Caco-2 (cell line): Measurements from ENCODE around the gene CTIF. TPM values are rescaled to one million over a fixed set of nuclear protein-coding genes. Genes with fewer than 3 reads are reported as not detected.

ENCODE experiments used
- BruUV-seq: library from RNA; stranded (reverse); fragments of 400-500 nt; replicated peaks from 2 replicates; lab custom pipeline; 2021; lab: Mats Ljungman, UMichigan
- CTCF ChIA-PET: fragments of 300-600 bp; sonication (Branson Sonifier 250); formaldehyde crosslinking; loops from one replicate; lab custom pipeline; 2022; ENCODE audit warnings: antibody characterized with exemption; lab: Charles Lee
- POLR2A ChIA-PET: fragments of 300-600 bp; sonication (Branson Sonifier 250); formaldehyde crosslinking; loops from one replicate; lab custom pipeline; 2022; ENCODE audit warnings: antibody characterized with exemption; lab: Charles Lee
- DNase-seq, 2 experiments: peaks; one replicate each; pipeline versions ENCODE4 v3.0.0 to v3.0.0-alpha.2; 2020 to 2022
- H3K27me3 ChIP-seq: replicated peaks from 2 replicates; pipeline ENCODE4 v1.6.0; 2011; ENCODE audit warnings: low read length; ENCODE audit not compliant: control insufficient read depth, insufficient read depth
- H3K36me3 ChIP-seq: 2 replicates; pipeline ENCODE4 v1.5.1; 2011; ENCODE audit warnings: low read length; ENCODE audit not compliant: control insufficient read depth, insufficient read depth
- H3K4me1 ChIP-seq: fragments of 250-450 bp; sonication (Bioruptor Pico); 2 replicates; pipeline ENCODE4 v1.5.1; 2020; ENCODE audit warnings: mild to moderate bottlenecking
- H3K4me3 ChIP-seq: 2 replicates; pipeline ENCODE4 v1.5.1; 2011; ENCODE audit warnings: low read depth, mild to moderate bottlenecking, control low read depth, low read length
- H3K9me3 ChIP-seq: fragments of 250-450 bp; sonication (Bioruptor Pico); 2 replicates; pipeline ENCODE4 v1.5.1; 2020; ENCODE audit warnings: mild to moderate bottlenecking, moderate library complexity
- H3K27ac Mint-ChIP-seq: one replicate; pipeline ENCODE4 v1.8.0; 2022; ENCODE audit warnings: mixed read lengths; ENCODE audit not compliant: unreplicated experiment
- H3K27me3 Mint-ChIP-seq: one replicate; pipeline ENCODE4 v1.8.0; 2022; ENCODE audit warnings: mixed read lengths; ENCODE audit not compliant: insufficient read depth, unreplicated experiment
- H3K36me3 Mint-ChIP-seq: one replicate; pipeline ENCODE4 v1.8.0; 2022; ENCODE audit warnings: mild to moderate bottlenecking, mixed read lengths; ENCODE audit not compliant: insufficient read depth, unreplicated experiment
- H3K4me1 Mint-ChIP-seq: one replicate; pipeline ENCODE4 v1.8.0; 2022; ENCODE audit warnings: low read depth, mixed read lengths; ENCODE audit not compliant: unreplicated experiment
- H3K4me3 Mint-ChIP-seq: one replicate; pipeline ENCODE4 v1.8.0; 2022; ENCODE audit warnings: mild to moderate bottlenecking, moderate library complexity, mixed read lengths; ENCODE audit not compliant: unreplicated experiment
- H3K9me3 Mint-ChIP-seq: one replicate; pipeline ENCODE4 v1.8.0; 2022; ENCODE audit warnings: mixed read lengths; ENCODE audit not compliant: unreplicated experiment
- CTCF ChIP-seq, 2 experiments: fragments of 200-600 bp in 1 of 2; IDR thresholded peaks; 1 replicate in 1 of 2; 2 replicates in 1 of 2; pipeline versions ENCODE4 v1.5.1 to v1.8.0; 2011 to 2022; ENCODE audit warnings: antibody characterized with exemption in 1 of 2, control low read depth in 1 of 2, inconsistent platforms in 1 of 2, low read depth in 1 of 2, low read length in 1 of 2, mild to moderate bottlenecking in 1 of 2, moderate library complexity in 1 of 2; ENCODE audit not compliant: insufficient read depth in 1 of 2, severe bottlenecking in 1 of 2, unreplicated experiment in 1 of 2
- intact Hi-C: fragments of 100-400 bp; cut with micrococcal nuclease; formaldehyde crosslinking; loops from one replicate; pipeline ENCODE4 v1.10.0; 2022; ENCODE audit not compliant: unreplicated experiment
- total RNA-seq: library from RNA; stranded (reverse); gene quantifications from 2 replicates; pipeline ENCODE4 v1.2.3, GENCODE V29; 2022

Gene CTIF
- total RNA-seq, 1 experiment from 2014 or later: 19.9 TPM

GRCh38 chr18:48544116-48544515 lies 5.3 kb downstream of the CTIF start:
- Histone ChIP-seq H3K9me3 (no peaks in the 10 kb centered on the region), H3K36me3 (no peaks in the 10 kb centered on the region), H3K4me3 (no peak overlapping the region), H3K27me3 (no peaks in the 10 kb centered on the region), H3K4me1 (peaks cover 37% of the 10 kb centered on the region)
- Mint-ChIP-seq H3K4me3 (peak overlapping the region; percentile 44), H3K27me3 (no peaks in the 10 kb centered on the region), H3K4me1 (peaks cover 28% of the 10 kb centered on the region), H3K36me3 (peaks cover 4% of the 10 kb centered on the region), H3K9me3 (no peaks in the 10 kb centered on the region), H3K27ac (peak overlapping the region; percentile 70)
- BruUV-seq: no TSS peak
- CTCF ChIA-PET: interaction anchor here (1.1 kb wide), 1 partner anchor 63 kb away, joined by 3 read pairs; no protein-coding TSS in a partner anchor
- no peak for TF ChIP-seq CTCF (IDR thresholded peaks at IDR 0.05; ENCODE audit: insufficient read depth in 1 of 2, low read depth in 1 of 2, low read length in 1 of 2, severe bottlenecking in 1 of 2, unreplicated experiment in 1 of 2)
- intact Hi-C loops: no loop called here
- POLR2A ChIA-PET: no interaction called here
- no peak for DNase-seq

- Histone ChIP-seq H3K36me3 (no peaks in the 10 kb centered on the region), H3K9me3 (no peaks in the 10 kb centered on the region), H3K4me1 (peaks cover 37% of the 10 kb centered on the region), H3K27me3 (no peaks in the 10 kb centered on the region), H3K4me3 (no peak overlapping the region)
- ChIA-PET POLR2A (no interaction called here), CTCF (interaction anchor here (1.1 kb wide), 1 partner anchor 62 kb away, joined by 3 read pairs; no protein-coding TSS in a partner anchor)
- Mint-ChIP-seq H3K36me3 (peaks cover 4% of the 10 kb centered on the region), H3K27me3 (no peaks in the 10 kb centered on the region), H3K9me3 (no peaks in the 10 kb centered on the region), H3K4me3 (no peak overlapping the region), H3K27ac (peak overlapping the region; percentile 40), H3K4me1 (peaks cover 28% of the 10 kb centered on the region)
- no TSS peak for BruUV-seq
- no peak for DNase-seq
- intact Hi-C loops: no loop called here
- TF ChIP-seq CTCF (IDR thresholded peaks at IDR 0.05; ENCODE audit: insufficient read depth in 1 of 2, low read depth in 1 of 2, low read length in 1 of 2, severe bottlenecking in 1 of 2, unreplicated experiment in 1 of 2): no peak
Measured at GRCh38 chr18:48544661-48545415, 6.0 kb downstream of the CTIF start.

- H3K36me3 Mint-ChIP-seq: peaks cover 11% of the 10 kb centered on the region
- Histone ChIP-seq H3K4me3 (no peak overlapping the region), H3K9me3 (no peaks in the 10 kb centered on the region), H3K4me1 (peaks cover 37% of the 10 kb centered on the region), H3K36me3 (no peaks in the 10 kb centered on the region), H3K27me3 (no peaks in the 10 kb centered on the region)
- intact Hi-C loops: no loop called here
- no TSS peak for BruUV-seq
- H3K9me3 Mint-ChIP-seq: no peaks in the 10 kb centered on the region
- H3K4me1 Mint-ChIP-seq: peaks cover 28% of the 10 kb centered on the region
- peak overlapping the region; percentile 40 for H3K27ac Mint-ChIP-seq
- no peaks in the 10 kb centered on the region for H3K27me3 Mint-ChIP-seq
- CTCF ChIA-PET: no interaction called here
- POLR2A ChIA-PET: no interaction called here
- no peak overlapping the region for H3K4me3 Mint-ChIP-seq
- DNase-seq: peak in 1 of 2 experiments; percentile 18
- no peak for TF ChIP-seq CTCF (IDR thresholded peaks at IDR 0.05; ENCODE audit: insufficient read depth in 1 of 2, low read depth in 1 of 2, low read length in 1 of 2, severe bottlenecking in 1 of 2, unreplicated experiment in 1 of 2)
Measured at GRCh38 chr18:48545757-48546321, 7.0 kb downstream of the CTIF start.
